PC-9 (cell line): ENCODE results near the gene IGFL4. TPM values are rescaled to one million over a fixed set of nuclear protein-coding genes. Genes with fewer than 3 reads are reported as not detected.

Experiments
- BruUV-seq: library from RNA; stranded (reverse); fragments of 400-500 nt; replicated peaks from 2 replicates; lab custom pipeline; 2021; lab: Mats Ljungman, UMichigan
- CTCF ChIA-PET: fragments of 300-600 bp; sonication (Branson Sonifier 250); formaldehyde crosslinking; loops from one replicate; lab custom pipeline; 2022; ENCODE audit warnings: antibody characterized with exemption; lab: Charles Lee
- POLR2A ChIA-PET: fragments of 300-600 bp; sonication (Branson Sonifier 250); formaldehyde crosslinking; loops from one replicate; lab custom pipeline; 2022; ENCODE audit warnings: antibody characterized with exemption; ENCODE audit not compliant: unreplicated experiment; lab: Charles Lee
- DNase-seq, 2 experiments: peaks; one replicate each; pipeline versions ENCODE4 v3.0.0 to v3.0.0-alpha.2; 2015 to 2022; ENCODE audit warnings: mixed read lengths in 1 of 2
- H2AFZ ChIP-seq: fragments of 200-600 bp; sonication (generic); 2 replicates; pipeline ENCODE4 v1.8.1; 2017; ENCODE audit warnings: antibody characterized with exemption
- H3F3A ChIP-seq: fragments of 200-600 bp; sonication (generic); 2 replicates; pipeline ENCODE4 v1.8.1; 2017; ENCODE audit warnings: antibody characterized with exemption, mild to moderate bottlenecking, low read depth; ENCODE audit not compliant: insufficient read depth
- H3K27ac ChIP-seq: fragments of 200-600 bp; sonication (generic); 2 replicates; pipeline ENCODE4 v1.6.1; 2016; ENCODE audit warnings: mixed run types
- H3K27me3 ChIP-seq: fragments of 200-600 bp; sonication (generic); 2 replicates; pipeline ENCODE4 v1.6.1; 2016; ENCODE audit warnings: low read depth, mixed run types; ENCODE audit not compliant: insufficient read depth
- H3K36me3 ChIP-seq: fragments of 200-600 bp; sonication (generic); 2 replicates; pipeline ENCODE4 v1.6.1; 2016; ENCODE audit warnings: low read depth, mixed run types
- H3K4me1 ChIP-seq: fragments of 200-600 bp; sonication (generic); replicated peaks from 2 replicates; pipeline ENCODE4 v1.6.1; 2016; ENCODE audit warnings: mixed run types; ENCODE audit not compliant: insufficient read depth
- H3K4me2 ChIP-seq: fragments of 200-600 bp; sonication (generic); 2 replicates; pipeline ENCODE4 v1.6.1; 2017; ENCODE audit warnings: mixed run types
- H3K4me3 ChIP-seq: fragments of 200-600 bp; sonication (generic); 2 replicates; pipeline ENCODE4 v1.6.1; 2016; ENCODE audit warnings: mixed run types
- H3K79me2 ChIP-seq: fragments of 200-600 bp; sonication (generic); 2 replicates; pipeline ENCODE4 v1.6.1; 2017; ENCODE audit warnings: low read depth, mixed run types
- H3K9me2 ChIP-seq: fragments of 200-600 bp; sonication (generic); 2 replicates; pipeline ENCODE4 v1.8.1; 2017; ENCODE audit warnings: mild to moderate bottlenecking; ENCODE audit not compliant: insufficient read depth
- H3K9me3 ChIP-seq: fragments of 200-600 bp; sonication (generic); 2 replicates; pipeline ENCODE4 v1.8.1; 2016; ENCODE audit warnings: low read depth; ENCODE audit not compliant: insufficient read depth
- H4K20me1 ChIP-seq: fragments of 200-600 bp; sonication (generic); 2 replicates; pipeline ENCODE4 v1.8.1; 2017; ENCODE audit not compliant: insufficient read depth
- CTCF ChIP-seq: fragments of 200-600 bp; sonication (generic); conservative IDR thresholded peaks from 2 replicates; pipeline ENCODE4 v1.6.1; 2017; ENCODE audit warnings: mixed run types, antibody characterized with exemption, mild to moderate bottlenecking, moderate library complexity
- EZH2 ChIP-seq: fragments of 200-600 bp; sonication (generic); IDR thresholded peaks from 2 replicates; pipeline ENCODE4 v1.8.0; 2017; ENCODE audit warnings: antibody characterized with exemption, low read depth
- intact Hi-C: fragments of 100-400 bp; cut with micrococcal nuclease; formaldehyde crosslinking; loops from one replicate; pipeline ENCODE4 v1.10.0; 2022; ENCODE audit not compliant: unreplicated experiment
- total RNA-seq: library from RNA; stranded (reverse); gene quantifications from 2 replicates; pipeline ENCODE4 v1.2.3, GENCODE V29; 2021

IGFL4 gene
- total RNA-seq, 1 experiment from 2014 or later, result not detected

- no peak for TF ChIP-seq EZH2
- no peak for TF ChIP-seq CTCF
- CTCF ChIA-PET, result no interaction called here
These were observed 5.3 kb downstream of the IGFL4 start for GRCh38 chr19:46035546-46035945.

GRCh38 chr19:46033401-46033800 lies 7.4 kb downstream of the IGFL4 start:
- Histone ChIP-seq H3F3A (peaks cover 3% of the 10 kb centered on the region; the same call in 1 of the 2 replicates), H3K9me2 (no peaks in the 10 kb centered on the region), H3K9me3 (no peaks in the 10 kb centered on the region), H3K27ac (no peak overlapping the region), H3K27me3 (no peaks in the 10 kb centered on the region), H2AFZ (no peak overlapping the region), H3K4me2 (no peak overlapping the region), H3K4me3 (no peak overlapping the region), H4K20me1 (no peaks in the 10 kb centered on the region), H3K4me1 (peaks cover 6% of the 10 kb centered on the region; the same call in 1 of the 2 replicates), H3K36me3 (no peaks in the 10 kb centered on the region), H3K79me2 (no peaks in the 10 kb centered on the region)
- no peak for DNase-seq
- intact Hi-C loops, result no loop called here
- ChIA-PET POLR2A (interaction anchor here (0.5 to 0.6 kb wide), 3 partner anchors 13 to 338 kb away, joined by 3 to 4 read pairs (median 3); no protein-coding TSS in a partner anchor), CTCF (interaction anchor here (0.5 kb wide), 1 partner anchor 17 kb away, joined by 3 read pairs; no protein-coding TSS in a partner anchor)
- no peak for TF ChIP-seq EZH2
- TF ChIP-seq CTCF, result no peak
- no TSS peak for BruUV-seq

More at GRCh38 chr19:46035546-46035945, 5.3 kb downstream of the IGFL4 start:
- Histone ChIP-seq H3F3A (peaks cover 8% of the 10 kb centered on the region; the same call in 1 of the 2 replicates), H3K4me2 (no peak overlapping the region), H3K27ac (no peak overlapping the region), H4K20me1 (no peaks in the 10 kb centered on the region), H2AFZ (no peak overlapping the region), H3K4me1 (peaks cover 9% of the 10 kb centered on the region), H3K27me3 (0 out of 2 replicates have a peak, but pooled peaks cover 5% of the 10 kb centered on the region), H3K79me2 (no peaks in the 10 kb centered on the region), H3K4me3 (no peak overlapping the region), H3K9me3 (no peaks in the 10 kb centered on the region), H3K9me2 (no peaks in the 10 kb centered on the region), H3K36me3 (no peaks in the 10 kb centered on the region)
- no peak for DNase-seq
- intact Hi-C loops, result no loop called here
- BruUV-seq, result no TSS peak
- POLR2A ChIA-PET, result no interaction called here

GRCh38 chr19:46032597-46033025 lies 8.2 kb downstream of the IGFL4 start:
- Histone ChIP-seq H3K4me1 (peaks cover 5% of the 10 kb centered on the region; the same call in 1 of the 2 replicates), H3K79me2 (no peaks in the 10 kb centered on the region), H3K4me2 (no peak overlapping the region), H3K9me2 (no peaks in the 10 kb centered on the region), H3K27ac (no peak overlapping the region), H3K4me3 (no peak overlapping the region), H4K20me1 (no peaks in the 10 kb centered on the region), H3K9me3 (no peaks in the 10 kb centered on the region), H3K27me3 (no peaks in the 10 kb centered on the region), H2AFZ (no peak overlapping the region), H3F3A (peaks cover 3% of the 10 kb centered on the region; the same call in 1 of the 2 replicates), H3K36me3 (no peaks in the 10 kb centered on the region)
- no TSS peak for BruUV-seq
- DNase-seq, result no peak
- CTCF ChIA-PET, result no interaction called here
- POLR2A ChIA-PET, result no interaction called here
- intact Hi-C loops, result no loop called here
- TF ChIP-seq EZH2 (no peak), CTCF (no peak)
